Stimulated activated CD4-positive, alpha-beta T cell treated with anti-CD3 and anti-CD28 coated beads, Interleukin-2, amount 100 ng/mL, for 4 hours (primary cell): ENCODE results near the gene FERMT2.

ENCODE experiments used
- DNase-seq: peaks from one replicate; pipeline ENCODE4 v3.0.0-alpha.2; 2020; ENCODE audit warnings: low read depth

FERMT2 gene

DNA sequence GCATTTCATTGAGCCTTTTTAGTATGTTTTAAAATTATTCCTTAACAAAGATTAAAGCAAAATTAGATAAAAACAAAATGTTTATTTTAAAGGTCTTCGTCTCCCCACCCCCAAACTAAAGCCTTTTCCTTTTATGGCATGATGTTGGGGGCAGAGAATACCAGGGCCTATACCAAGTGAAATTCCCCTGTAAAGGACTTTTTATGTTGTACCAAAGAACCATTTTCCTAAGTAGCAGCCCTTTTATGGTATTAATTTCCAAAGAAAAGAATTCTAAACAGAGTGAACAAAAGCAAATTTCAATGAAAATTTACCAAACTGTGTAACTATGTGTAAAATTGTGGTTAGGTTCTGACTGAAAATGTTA, 87.5 kb downstream of the FERMT2 start:
- DNase-seq = no peak

DNA sequence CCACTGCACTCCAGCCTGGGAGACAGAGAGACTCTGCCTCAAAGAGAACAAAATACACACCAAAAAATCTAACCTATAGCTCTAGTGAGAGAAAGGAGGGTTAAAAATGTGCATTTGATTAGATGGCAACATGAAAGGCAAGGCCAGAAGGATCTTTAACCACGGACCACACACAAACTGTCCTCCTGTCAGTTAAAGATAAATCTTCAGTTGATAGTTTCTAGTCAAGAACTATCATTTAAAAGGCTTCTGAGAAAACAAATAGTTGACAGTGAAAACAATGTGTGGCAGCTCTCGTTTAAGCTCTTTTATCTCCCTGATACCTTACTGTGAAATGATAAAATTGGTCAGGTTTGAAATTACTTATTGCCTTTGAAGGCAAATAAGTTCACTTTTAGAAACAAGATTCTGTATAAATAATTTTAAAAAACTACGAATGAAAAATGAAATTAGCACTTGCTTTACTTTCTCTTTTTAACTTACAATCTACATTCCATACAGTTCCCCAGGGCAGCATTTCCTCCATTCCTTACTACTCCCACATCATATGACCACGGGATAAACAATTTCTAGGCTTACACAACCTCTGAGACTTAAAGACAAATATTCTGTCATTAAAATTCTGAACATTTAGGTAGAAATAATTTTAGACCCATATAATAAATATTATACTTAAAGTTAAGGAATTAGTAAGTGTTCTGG, 88.1 kb downstream of the FERMT2 start:
- DNase-seq = no peak

DNA sequence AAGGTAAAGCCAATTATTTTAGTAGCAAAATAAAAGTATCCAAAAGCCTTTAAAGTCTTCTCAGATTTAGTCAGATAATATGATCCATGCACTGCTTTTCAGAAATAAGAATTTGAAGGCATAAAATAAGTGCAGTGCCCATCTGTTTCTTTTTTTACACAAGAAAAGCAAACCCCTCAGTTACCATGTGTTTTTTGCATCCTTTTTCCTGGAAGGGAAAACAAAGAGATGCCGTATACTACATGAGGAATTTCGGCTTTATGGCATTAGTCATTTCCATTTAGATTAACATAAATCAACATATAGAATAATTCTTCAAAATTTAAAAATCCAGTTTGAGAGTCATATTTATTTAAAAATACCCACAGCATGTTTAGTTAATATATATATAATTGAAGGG, 89.4 kb downstream of the FERMT2 start:
- DNase-seq = no peak

DNA sequence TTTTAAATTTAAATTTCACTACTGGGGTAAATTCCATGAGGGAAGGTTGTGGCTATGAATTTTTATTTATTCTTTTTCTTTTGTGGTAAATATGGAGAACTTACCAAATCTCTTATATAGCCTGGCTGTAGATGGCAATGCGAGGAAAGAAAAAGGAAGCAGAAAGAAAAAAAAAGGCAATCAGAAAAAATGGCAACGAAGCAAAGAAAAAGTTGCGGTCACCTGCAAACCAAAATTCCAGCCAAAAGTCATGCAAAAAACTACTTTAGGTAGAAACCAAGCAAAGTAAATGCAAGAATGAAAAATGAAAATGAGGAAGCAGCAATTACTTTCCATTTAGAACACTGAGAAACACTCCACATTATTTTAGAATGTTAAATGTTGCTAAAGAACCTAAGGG, 89.9 kb downstream of the FERMT2 start:
- DNase-seq = no peak

DNA sequence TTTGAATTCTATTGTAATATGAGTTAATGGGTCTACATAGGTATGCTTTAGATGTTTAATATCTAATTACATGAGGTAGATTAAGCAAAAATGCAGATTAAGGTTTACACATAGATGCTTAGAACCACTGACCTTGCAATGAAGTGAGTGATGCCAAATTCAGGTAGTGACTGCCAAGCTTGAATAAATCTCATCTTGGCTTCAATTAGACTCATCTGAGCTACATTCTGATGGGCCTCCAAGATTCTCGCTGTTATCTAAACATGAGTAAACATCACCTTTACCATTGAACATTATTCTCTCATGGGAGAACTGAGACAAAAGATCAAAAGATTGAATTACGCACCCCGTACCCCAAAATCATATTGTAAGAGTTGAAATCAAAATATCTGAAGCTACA, 90.6 kb downstream of the FERMT2 start:
- DNase-seq = no peak

DNA sequence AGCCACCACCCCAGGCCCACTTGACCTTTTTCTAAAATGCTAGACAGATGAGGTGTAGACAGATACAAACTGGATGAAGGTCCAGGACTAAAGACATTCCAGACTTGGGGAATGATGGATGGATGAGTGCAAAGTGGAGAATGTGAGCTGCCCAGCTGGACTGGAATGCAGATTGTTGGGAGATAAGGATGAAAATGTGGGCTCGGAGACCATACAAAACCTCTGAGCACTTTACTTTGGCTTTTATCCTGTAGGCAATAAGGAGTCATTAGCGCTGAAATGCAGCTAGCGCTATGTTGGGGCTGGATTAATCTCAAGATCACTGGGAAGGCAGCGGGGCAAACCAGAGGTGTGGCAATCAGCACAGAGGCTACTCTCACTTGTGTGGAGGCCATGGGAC, 94.7 kb downstream of the FERMT2 start:
- DNase-seq = no peak

DNA sequence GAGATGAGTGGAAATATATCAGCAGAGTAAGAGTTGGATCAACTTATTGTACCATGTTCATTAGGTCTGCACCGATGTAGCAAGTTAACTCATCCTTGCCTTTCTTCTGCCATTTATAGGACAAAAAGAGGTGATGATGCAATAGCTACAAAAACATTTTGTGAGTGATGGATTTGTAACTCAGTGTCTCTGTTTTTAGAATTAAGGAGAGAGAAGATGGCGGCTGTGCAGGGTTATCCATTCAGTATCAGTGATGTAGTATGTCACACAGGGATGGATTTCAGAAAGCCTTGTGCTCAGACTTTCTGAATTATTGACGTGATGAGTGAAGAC, 97.4 kb downstream of the FERMT2 start:
- no peak for DNase-seq

DNA sequence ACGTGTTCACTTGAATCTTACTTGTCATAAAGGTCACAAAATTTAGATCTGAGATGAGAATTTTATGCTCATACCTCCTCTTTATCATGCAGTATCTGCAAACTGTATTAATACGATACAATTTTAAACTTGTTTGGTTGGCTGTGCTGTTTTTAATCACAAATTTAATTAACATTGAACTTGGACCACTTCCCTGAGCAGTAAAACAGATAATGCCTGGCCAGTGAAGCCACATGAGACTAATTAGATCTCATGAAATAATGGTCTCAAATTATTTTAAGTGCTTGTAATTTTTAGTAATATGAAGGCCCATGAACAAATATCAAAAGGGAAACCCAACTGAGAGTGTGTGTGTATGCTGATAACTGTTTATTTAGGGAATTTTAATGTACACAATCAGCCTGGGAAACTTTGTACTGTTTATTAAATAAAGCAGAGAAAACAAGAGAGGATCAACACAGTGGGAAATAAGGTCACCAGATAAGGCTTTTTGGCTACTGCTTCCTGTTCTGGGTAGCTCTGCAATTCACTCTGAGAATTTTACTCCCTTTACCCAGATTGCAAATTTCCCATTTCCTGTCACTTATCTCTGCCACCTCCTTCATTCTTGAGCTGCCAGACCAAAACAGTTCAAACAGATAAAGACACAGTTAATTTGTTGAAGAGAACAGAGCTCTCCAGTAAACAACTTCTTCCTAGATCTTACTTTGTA, 97.9 kb downstream of the FERMT2 start:
- DNase-seq = no peak

DNA sequence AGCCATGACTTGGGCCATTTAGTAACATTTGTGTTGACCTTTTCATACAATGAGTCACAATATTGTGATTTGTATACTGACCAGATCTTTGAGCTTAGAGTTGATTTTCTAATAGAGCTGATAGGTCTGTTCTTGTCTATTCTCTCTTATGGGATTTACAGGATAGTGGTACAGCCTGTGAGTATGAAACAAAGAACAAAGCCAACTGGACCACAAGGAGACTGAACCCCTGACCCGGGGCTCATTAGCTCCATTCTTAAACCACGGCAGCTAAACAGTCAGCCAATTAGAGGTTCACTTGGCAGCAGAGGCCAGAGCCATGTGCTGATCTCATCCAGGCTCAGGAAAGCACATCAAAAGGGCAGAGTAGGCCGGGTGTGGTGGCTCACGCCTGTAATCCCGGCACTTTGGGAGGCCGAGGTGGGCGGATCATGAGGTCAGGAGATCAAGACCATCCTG, 100.4 kb downstream of the FERMT2 start:
- DNase-seq = no peak

DNA sequence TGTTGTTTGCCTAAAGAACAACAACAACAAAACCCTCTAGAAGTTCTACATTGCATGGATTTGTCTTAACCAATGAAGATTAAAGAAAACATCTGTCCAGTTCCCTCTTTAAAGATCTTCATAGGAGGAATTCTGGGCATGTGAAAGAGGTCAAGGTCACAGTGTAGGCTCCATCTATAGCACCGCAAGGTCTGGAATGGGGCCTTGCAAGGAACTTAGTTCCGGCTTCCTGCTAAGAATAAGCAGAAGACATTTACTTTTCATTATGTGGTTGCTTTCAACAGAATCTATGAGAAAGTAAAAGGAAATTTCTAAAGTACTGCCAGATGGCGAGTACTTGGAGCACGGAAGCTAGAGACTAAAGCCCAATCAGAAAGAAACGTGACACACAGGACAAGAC, 102.2 kb downstream of the FERMT2 start:
- no peak for DNase-seq

DNA sequence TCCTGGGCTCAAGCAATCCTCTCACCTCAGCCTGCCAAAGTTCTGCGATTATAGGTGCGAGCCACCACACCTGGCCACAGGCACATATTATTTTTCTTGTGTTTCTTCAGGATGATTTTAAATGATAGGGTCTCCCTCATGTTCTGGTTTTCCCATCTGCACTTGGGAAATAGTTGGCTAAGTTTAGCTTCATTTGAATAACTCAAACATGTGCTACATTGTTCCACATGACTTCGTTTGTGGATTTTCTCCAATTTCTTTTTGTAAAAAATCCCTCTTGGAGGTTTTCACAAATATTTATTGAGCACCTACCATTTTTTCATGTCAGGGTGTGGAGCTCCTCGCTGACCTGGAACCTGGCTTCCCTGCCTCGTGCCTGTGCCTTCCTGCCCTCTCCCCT, 104.3 kb downstream of the FERMT2 start:
- DNase-seq = no peak

DNA sequence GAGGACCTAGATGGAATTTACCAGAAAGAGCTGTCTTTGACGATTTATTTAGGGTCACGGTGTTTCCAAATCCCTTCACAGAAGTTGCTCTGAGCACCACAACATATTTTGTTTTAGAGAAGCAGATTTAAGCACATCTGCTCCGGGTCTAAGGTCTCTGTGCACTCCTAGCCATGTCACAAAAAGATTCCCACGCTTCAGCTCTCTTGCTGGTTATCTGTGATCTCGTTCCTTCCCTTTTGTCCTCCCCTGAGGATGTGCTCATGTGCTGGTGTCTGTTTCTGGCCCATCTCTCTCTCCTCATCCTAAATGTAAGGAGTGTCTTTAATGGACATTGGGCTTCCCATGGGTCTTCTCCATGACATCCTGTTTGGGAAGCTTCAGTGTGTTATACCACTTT, 105.8 kb downstream of the FERMT2 start:
- no peak for DNase-seq

DNA sequence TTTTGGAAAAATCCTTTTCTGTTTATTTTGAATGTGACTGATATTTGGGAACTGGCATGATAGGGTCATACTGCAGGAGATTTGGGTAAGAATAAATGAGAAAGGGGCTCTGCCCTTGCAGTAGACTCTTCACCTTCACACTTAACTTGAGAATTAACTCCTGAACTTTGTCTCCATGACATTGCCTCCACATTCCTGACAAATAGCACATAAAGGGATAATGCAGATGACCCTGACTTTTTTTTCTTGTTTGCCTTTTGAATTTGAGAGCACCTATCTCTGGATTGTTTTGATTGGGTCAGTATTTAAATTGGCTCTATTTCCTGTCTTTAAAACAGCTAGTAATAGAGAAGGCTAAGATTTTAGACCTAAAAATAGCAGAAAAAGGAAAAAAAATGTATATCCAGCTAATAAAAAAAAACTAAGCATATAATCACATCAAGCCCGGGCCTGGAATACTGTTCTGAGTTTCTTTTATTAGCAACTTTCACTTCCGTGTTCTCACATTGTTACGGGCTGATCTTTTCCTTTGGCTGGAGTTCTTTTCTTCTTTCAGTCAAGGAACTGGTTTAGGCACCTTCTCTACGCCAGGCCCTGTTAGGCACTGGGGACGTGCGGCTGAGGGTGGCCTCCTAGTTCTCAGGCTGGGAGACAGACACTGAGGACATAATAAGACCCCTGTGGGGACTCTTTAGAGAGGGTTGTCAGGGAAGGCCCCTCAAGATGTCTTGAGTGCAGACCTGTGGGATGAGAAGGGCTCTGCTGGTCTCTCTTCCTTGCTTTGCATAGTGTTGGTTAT, 106.4 kb downstream of the FERMT2 start:
- DNase-seq = no peak

DNA sequence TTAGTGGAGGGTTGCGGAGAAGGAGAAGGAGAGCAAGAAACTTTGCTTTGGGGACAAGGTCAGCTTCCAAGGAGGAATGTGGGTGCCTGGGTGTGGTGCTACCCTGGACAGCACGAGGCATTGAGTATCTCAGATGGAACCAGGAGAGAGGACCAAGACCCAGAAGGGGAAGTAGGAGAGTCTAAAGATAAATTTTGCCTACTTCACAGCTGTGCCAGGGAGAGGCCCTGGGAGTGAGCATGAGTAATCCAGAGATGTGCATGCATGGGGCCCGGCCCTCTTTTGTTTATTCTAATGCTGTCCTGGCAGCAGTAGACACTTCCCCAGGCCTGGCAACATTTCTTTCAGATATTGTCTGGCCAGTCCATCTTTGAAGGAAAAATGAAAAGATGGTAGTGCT, 110.0 kb downstream of the FERMT2 start:
- DNase-seq = no peak

DNA sequence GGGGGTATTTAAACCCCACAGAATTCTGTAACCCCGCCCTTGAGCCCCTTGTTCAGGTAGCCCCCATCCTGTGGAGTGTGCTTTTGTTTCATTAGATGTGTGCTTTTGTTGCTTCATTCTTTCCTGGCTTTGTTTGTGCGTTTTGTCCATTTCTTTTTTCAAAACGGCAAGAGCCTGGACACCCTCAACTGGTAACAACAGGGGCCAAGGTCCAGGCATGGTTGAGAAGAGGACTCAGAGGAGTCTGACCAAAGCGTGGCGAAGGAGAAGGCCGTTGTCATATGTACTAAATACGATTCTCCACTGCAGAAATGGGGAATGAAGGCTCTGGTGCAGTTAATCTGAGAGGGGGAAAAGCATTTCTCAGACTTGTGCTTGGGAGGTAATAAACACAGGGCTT, 113.4 kb downstream of the FERMT2 start:
- no peak for DNase-seq

DNA sequence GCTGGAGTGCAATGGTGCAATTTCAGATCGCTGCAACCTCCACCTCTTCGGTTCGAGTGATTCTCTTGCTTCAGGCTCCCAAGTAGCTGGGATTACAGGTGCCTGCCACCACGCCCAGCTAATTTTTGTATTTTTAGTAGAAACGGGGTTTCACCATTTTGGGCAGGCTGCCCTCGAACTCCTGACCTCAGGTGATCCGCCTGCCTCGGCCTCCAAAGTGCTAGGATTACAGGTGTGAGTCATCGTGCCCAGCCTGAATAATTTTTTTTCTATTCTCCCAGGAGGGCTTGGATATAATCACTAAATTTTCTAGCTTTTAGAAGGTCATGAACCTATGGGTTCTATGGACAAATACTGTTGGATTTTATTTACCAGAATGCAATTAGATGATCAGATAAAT, 114.8 kb downstream of the FERMT2 start:
- DNase-seq = no peak

DNA sequence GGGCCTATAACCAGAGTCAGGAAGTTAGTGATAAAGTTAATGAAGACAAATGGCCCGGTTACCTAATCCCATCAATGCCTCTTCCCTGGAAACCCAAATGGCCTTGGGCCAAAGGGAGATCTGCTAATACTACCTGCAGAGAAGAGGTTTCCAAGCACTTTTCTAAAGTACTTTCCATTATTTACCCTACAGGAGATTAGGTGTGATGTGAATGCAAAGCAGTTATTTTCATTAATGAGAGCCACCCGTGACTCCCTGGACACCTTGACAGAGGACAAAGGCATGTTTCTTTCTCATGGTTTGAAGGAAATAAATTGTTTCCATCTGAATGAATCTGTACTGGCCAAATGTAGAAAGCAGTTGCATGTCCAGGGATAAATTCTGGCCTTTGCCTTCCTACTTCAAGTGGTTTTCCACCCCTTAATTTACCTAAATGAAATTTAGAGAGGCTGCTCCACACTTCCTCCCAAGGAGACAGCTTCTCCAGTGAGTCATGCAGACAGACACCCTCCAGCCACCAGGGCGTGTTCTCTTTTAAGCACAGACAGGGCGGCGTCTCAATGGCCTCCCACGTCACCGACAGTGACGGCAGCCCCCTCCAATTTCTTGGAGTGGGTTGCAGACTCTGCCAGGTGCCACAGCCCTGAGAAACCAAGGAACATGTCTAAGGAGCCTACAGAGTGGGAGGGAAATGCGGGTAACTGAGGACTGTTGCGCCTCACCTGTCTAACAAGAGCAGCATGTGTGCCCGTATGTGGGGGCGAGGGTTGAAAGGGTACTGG, 115.5 kb downstream of the FERMT2 start:
- no peak for DNase-seq

DNA sequence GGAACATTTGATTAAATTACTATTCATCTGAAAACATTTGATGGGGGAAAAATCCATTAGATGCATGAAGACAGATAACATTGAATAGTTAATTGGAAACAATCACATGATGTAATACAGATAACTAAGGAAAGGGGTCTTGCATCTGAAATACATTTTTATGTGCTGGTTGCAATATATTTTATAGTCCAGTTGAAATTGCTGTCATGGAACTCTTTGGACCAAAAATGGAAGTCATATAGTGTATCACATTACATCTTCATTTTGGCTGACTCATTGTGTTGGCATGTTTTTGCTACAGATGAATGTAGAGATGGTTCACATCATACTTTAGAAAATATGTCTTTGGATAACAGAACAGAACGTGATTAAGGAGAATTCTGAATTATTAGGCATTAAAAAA, 116.4 kb downstream of the FERMT2 start:
- DNase-seq = no peak

DNA sequence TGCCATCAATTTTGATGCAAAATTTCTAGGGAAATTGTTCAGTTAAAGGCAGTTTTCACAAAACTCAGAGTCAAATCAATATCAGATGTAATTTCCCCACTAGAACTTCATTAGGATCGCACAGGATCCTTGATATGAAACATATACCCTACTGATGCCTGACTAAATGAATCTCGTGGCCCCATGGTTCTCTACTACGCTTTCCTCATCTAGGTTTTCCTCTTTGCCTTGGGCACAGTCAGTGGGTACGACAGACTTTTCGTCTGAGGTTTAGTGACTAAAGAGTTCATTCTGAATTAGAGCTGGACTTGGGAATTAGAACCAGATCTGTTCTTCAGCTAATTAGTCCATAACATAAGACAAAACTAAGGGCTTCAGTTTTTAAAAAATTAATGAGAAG, 117.0 kb downstream of the FERMT2 start:
- DNase-seq = no peak

DNA sequence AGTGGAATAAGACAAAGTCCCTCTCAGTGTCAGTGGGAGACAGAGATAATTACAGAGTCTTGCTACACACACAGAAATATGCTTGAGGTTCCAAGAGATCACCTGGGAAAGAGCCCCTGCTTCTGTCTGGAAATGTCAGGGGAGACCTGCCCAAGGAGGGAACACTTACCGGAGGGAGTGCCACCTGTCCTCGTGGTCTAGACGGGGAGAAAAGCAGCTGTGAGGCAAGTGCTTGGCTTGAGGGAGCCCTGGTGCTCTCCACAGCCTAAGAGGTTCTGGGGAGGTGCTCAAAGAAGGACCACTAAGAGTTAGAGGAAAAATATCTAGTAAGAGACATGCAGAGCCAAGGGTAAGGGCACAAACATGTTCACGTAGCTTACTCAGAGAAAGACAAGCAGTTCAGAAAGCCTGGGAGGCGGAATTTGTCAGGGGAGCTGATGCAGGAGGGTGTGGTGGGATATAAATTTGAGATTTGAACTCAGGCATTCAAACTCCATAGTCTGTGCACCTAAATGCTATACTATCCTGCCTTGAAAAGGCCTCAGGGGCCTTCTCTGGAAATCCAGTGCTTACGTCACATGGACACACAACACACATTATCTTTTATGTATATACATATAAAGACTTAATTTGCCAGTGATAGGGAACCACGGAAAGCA, 121.2 kb downstream of the FERMT2 start:
- no peak for DNase-seq

DNA sequence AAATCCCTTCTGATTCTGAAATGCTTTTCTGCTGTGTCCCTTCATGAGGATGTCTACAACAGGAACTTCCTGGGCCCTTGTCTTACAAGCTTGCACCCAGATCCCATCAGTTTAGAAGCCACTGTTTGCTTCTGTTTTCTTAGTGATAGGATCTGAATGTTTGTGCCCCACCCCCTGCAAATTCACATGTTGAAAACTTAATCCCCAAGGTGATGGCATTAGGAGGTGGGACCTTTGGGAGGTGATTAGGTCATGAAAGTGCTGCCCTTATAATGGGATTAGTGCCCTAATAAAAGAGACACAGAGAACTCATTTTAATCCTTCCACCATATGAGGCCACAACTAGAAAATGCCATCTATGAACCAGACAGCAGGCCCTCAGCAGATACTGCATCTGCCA, 123.4 kb downstream of the FERMT2 start:
- no peak for DNase-seq

DNA sequence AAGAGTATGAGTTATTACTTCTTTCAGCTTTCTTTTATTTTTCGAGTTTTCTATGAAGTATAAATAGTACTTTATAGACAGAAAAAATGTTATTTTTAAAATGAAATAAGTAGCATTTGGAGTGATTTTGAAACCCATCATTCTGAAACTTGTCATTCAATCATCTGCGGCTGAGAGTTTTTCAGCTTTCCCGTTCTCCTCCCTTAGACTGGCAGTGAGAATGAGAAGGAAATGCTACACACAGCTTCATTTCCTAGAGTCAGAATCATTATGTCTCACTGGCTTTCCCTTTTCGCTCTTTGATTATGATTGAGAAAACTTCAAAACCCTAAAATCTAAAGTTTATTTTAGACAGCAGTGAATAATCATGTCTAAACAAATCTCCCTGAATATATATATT, 125.8 kb downstream of the FERMT2 start:
- DNase-seq = no peak
